OCI-LY7 (cell line): ENCODE measurements around the gene SRGN. TPM values are rescaled to one million over a fixed set of nuclear protein-coding genes. Genes with fewer than 3 reads are reported as not detected.

Experiments used
- BruUV-seq: library from RNA; stranded (reverse); fragments of 400-500 nt; replicated peaks from 2 replicates; lab custom pipeline; 2021; lab: Mats Ljungman, UMichigan
- CTCF ChIA-PET: fragments of 300-600 bp; sonication (Branson Sonifier 250); formaldehyde crosslinking; loops from one replicate; lab custom pipeline; 2022; ENCODE audit warnings: antibody characterized with exemption; ENCODE audit not compliant: unreplicated experiment; lab: Charles Lee
- POLR2A ChIA-PET: fragments of 300-600 bp; sonication (Branson Sonifier 250); formaldehyde crosslinking; loops from one replicate; lab custom pipeline; 2022; ENCODE audit warnings: antibody characterized with exemption; lab: Charles Lee
- DNase-seq: peaks from one replicate; pipeline ENCODE4 v3.0.0-alpha.2; 2015; ENCODE audit warnings: low spot score
- H2AFZ ChIP-seq: fragments of 200-600 bp; sonication (generic), shearing (Covaris generic); 2 replicates; pipeline ENCODE4 v1.6.1; 2014; ENCODE audit warnings: mild to moderate bottlenecking, antibody characterized with exemption, low read length, moderate library complexity
- H3K27ac ChIP-seq: fragments of 200-600 bp; sonication (generic); 2 replicates; pipeline ENCODE4 v1.5.1; 2014; ENCODE audit warnings: mixed run types, low read depth, mild to moderate bottlenecking, moderate library complexity, low read length, inconsistent platforms; ENCODE audit not compliant: poor library complexity, severe bottlenecking
- H3K36me3 ChIP-seq: fragments of 200-600 bp; sonication (generic); 2 replicates; pipeline ENCODE4 v1.6.1; 2014; ENCODE audit warnings: mild to moderate bottlenecking, antibody characterized with exemption, low read length, moderate library complexity, mixed read lengths; ENCODE audit not compliant: insufficient read depth
- H3K4me1 ChIP-seq: fragments of 200-600 bp; sonication (generic); 2 replicates; pipeline ENCODE4 v1.5.1; 2014; ENCODE audit warnings: mild to moderate bottlenecking, low read length; ENCODE audit not compliant: insufficient read depth, poor library complexity, severe bottlenecking
- H3K4me2 ChIP-seq: fragments of 200-600 bp; sonication (generic); 2 replicates; pipeline ENCODE4 v1.6.1; 2014; ENCODE audit warnings: mild to moderate bottlenecking, low read length
- H3K4me3 ChIP-seq: fragments of 200-600 bp; sonication (generic); 2 replicates; pipeline ENCODE4 v1.5.1; 2014; ENCODE audit warnings: mild to moderate bottlenecking, low read depth, low read length; ENCODE audit not compliant: poor library complexity, severe bottlenecking
- H3K79me2 ChIP-seq: fragments of 200-600 bp; sonication (generic); 2 replicates; pipeline ENCODE4 v1.6.1; 2016; ENCODE audit warnings: low read depth, mild to moderate bottlenecking, low read length, moderate library complexity, mixed read lengths; ENCODE audit not compliant: insufficient read depth
- H3K9me2 ChIP-seq: fragments of 200-600 bp; sonication (generic); 2 replicates; pipeline ENCODE4 v1.6.1; 2016; ENCODE audit warnings: mild to moderate bottlenecking, low read length, mixed read lengths; ENCODE audit not compliant: insufficient read depth
- H3K9me3 ChIP-seq: fragments of 200-600 bp; sonication (generic); 2 replicates; pipeline ENCODE4 v1.6.1; 2014; ENCODE audit warnings: mild to moderate bottlenecking, mixed run types, low read length, mixed read lengths
- H4K20me1 ChIP-seq: fragments of 200-600 bp; sonication (generic); 2 replicates; pipeline ENCODE4 v1.6.1; 2014; ENCODE audit warnings: mild to moderate bottlenecking, antibody characterized with exemption, low read length, moderate library complexity, mixed read lengths; ENCODE audit not compliant: insufficient read depth
- CTCF ChIP-seq: fragments of 200-600 bp; sonication (generic); conservative IDR thresholded peaks from 2 replicates; pipeline ENCODE4 v1.5.1; 2014; ENCODE audit warnings: mild to moderate bottlenecking, antibody characterized with exemption, low read length, moderate library complexity, mixed read lengths
- EZH2phosphoT487 ChIP-seq: fragments of 200-600 bp; sonication (generic); IDR thresholded peaks from 2 replicates; pipeline ENCODE4 v1.6.1; 2018; ENCODE audit warnings: low read depth, borderline replicate concordance, mild to moderate bottlenecking, mixed run types, antibody characterized with exemption, low read length, moderate library complexity, mixed read lengths
- intact Hi-C: fragments of 100-400 bp; cut with micrococcal nuclease; formaldehyde crosslinking; loops from one replicate; pipeline ENCODE4 v1.10.0; 2022; ENCODE audit not compliant: unreplicated experiment
- total RNA-seq, 2 experiments: library from RNA; depleted of rRNA in 1 of 2; stranded (reverse); fragments of >200 nt in 1 of 2; shearing (Covaris generic) in 1 of 2; gene quantifications; 2 replicates each; pipeline ENCODE4 v1.2.3, GENCODE V29; 2014 to 2022

The SRGN gene
- total RNA-seq, 2 experiments from 2014 or later: 5.8 to 16.3 TPM

GRCh38 chr10:69067189-69067588 is 20.7 kb upstream of the SRGN start:
- no peak overlapping the region for H3K4me3 ChIP-seq
- H3K4me1 ChIP-seq: no peaks in the 10 kb centered on the region
- no peaks in the 10 kb centered on the region for H3K79me2 ChIP-seq
- intact Hi-C loops: no loop called here
- POLR2A ChIA-PET: no interaction called here
- TF ChIP-seq CTCF (no peak), EZH2phosphoT487 (no peak)
- H2AFZ ChIP-seq: no peak overlapping the region
- no peaks in the 10 kb centered on the region for H3K9me3 ChIP-seq
- DNase-seq: no peak
- BruUV-seq: no TSS peak
- no peaks in the 10 kb centered on the region for H3K9me2 ChIP-seq
- H4K20me1 ChIP-seq: no peaks in the 10 kb centered on the region
- no peak overlapping the region for H3K27ac ChIP-seq
- H3K36me3 ChIP-seq: no peaks in the 10 kb centered on the region
- CTCF ChIA-PET: no interaction called here
- no peak overlapping the region for H3K4me2 ChIP-seq

GRCh38 chr10:69068549-69068948 is 19.4 kb upstream of the SRGN start:
- intact Hi-C loops: no loop called here
- TF ChIP-seq EZH2phosphoT487: no peak
- no peak for TF ChIP-seq CTCF

GRCh38 chr10:69069090-69070042 is 18.5 kb upstream of the SRGN start:
- CTCF ChIA-PET: no interaction called here

More at GRCh38 chr10:69068549-69068948, 19.4 kb upstream of the SRGN start:
- no TSS peak for BruUV-seq
- H3K79me2 ChIP-seq: no peaks in the 10 kb centered on the region
- H3K9me2 ChIP-seq: no peaks in the 10 kb centered on the region
- ChIA-PET CTCF (no interaction called here), POLR2A (no interaction called here)
- H3K4me1 ChIP-seq: no peaks in the 10 kb centered on the region
- DNase-seq: no peak
- no peak overlapping the region for H3K4me3 ChIP-seq
- no peaks in the 10 kb centered on the region for H3K36me3 ChIP-seq
- H3K4me2 ChIP-seq: no peak overlapping the region
- no peaks in the 10 kb centered on the region for H4K20me1 ChIP-seq
- no peaks in the 10 kb centered on the region for H3K9me3 ChIP-seq
- no peak overlapping the region for H3K27ac ChIP-seq
- no peak overlapping the region for H2AFZ ChIP-seq

More at GRCh38 chr10:69069090-69070042, 18.5 kb upstream of the SRGN start:
- Histone ChIP-seq H3K9me2 (no peaks in the 10 kb centered on the region), H2AFZ (no peak overlapping the region), H3K4me2 (no peak overlapping the region), H3K9me3 (no peaks in the 10 kb centered on the region), H3K4me1 (peaks cover 3% of the 10 kb centered on the region), H3K4me3 (no peak overlapping the region), H3K27ac (no peak overlapping the region), H3K79me2 (no peaks in the 10 kb centered on the region), H3K36me3 (no peaks in the 10 kb centered on the region), H4K20me1 (no peaks in the 10 kb centered on the region)
- intact Hi-C loops: no loop called here
- POLR2A ChIA-PET: interaction anchor here (0.5 kb wide), 1 partner anchor 254 kb away, joined by 3 read pairs; no protein-coding TSS in a partner anchor
- no peak for DNase-seq
- no TSS peak for BruUV-seq
- TF ChIP-seq EZH2phosphoT487 (no peak), CTCF (no peak)
